ENCODE data around the gene TIPARP. TPM values are rescaled to one million over a fixed set of nuclear protein-coding genes. Genes with fewer than 3 reads are reported as not detected.

TIPARP gene
- total RNA-seq, 1 experiment from 2014 or later, result 22.1 TPM

Other genes starting within 250 kb of the TIPARP start
- gene SSR3, start 119.5 kb upstream of the TIPARP start, total RNA-seq (2021; ENCODE audit: unreplicated experiment), result 154 TPM
- gene LEKR1, start 151.8 kb downstream of the TIPARP start, total RNA-seq (2021; ENCODE audit: unreplicated experiment), result not detected